IMR-90 (cell line): ENCODE data around the gene CADM2. TPM values are rescaled to one million over a fixed set of nuclear protein-coding genes. Genes with fewer than 3 reads are reported as not detected.

Source experiments
- ATAC-seq: fragments of 200-7000 bp; cut with Tn5 transposase; 2 replicates; pipeline ENCODE4 v1.9.1; 2020; ENCODE audit warnings: low read depth, mild to moderate bottlenecking, moderate library complexity
- BruUV-seq: library from RNA; stranded (reverse); fragments of 400-500 nt; replicated peaks from 2 replicates; lab custom pipeline; 2021; lab: Mats Ljungman, UMichigan
- CTCF ChIA-PET: fragments of 300-600 bp; formaldehyde crosslinking; extraction: SDS; loops from one replicate; lab custom pipeline; 2021; ENCODE audit warnings: antibody characterized with exemption; lab: Yijun Ruan, JAX
- POLR2A ChIA-PET: fragments of 300-600 bp; sonication (Branson Sonifier 250); formaldehyde crosslinking; loops from one replicate; lab custom pipeline; 2022; ENCODE audit warnings: antibody characterized with exemption; ENCODE audit not compliant: unreplicated experiment; lab: Charles Lee
- DNase-seq: peaks from one replicate; pipeline ENCODE4 v3.0.0; 2013
- H2AFZ ChIP-seq: replicated peaks from 2 replicates; pipeline ENCODE3; 2013; ENCODE audit warnings: low read length, mild to moderate bottlenecking; ENCODE audit not compliant: poor library complexity
- H2AK5ac ChIP-seq: 2 replicates; pipeline ENCODE4 v1.6.1; 2013; ENCODE audit warnings: low read depth, low read length, inconsistent platforms
- H2AK9ac ChIP-seq: replicated peaks from 2 replicates; pipeline ENCODE3; 2013; ENCODE audit warnings: mild to moderate bottlenecking, low read depth, low read length, moderate library complexity; ENCODE audit not compliant: poor library complexity
- H2BK120ac ChIP-seq: 2 replicates; pipeline ENCODE4 v1.6.1; 2013; ENCODE audit warnings: low read depth, low read length, inconsistent platforms
- H2BK15ac ChIP-seq: 3 replicates; pipeline ENCODE4 v1.6.1; 2013; ENCODE audit warnings: low read depth, low read length, inconsistent platforms
- H2BK20ac ChIP-seq: 2 replicates; pipeline ENCODE4 v1.6.1; 2013; ENCODE audit warnings: low read depth, mild to moderate bottlenecking, inconsistent platforms, low read length, moderate library complexity
- H2BK5ac ChIP-seq: 2 replicates; pipeline ENCODE4 v1.6.1; 2013; ENCODE audit warnings: mild to moderate bottlenecking, low read depth, low read length, inconsistent platforms; ENCODE audit not compliant: poor library complexity, severe bottlenecking
- H3K14ac ChIP-seq: replicated peaks from 2 replicates; pipeline ENCODE4 v1.6.1; 2013; ENCODE audit warnings: low read depth, low read length, inconsistent platforms
- H3K18ac ChIP-seq: 2 replicates; pipeline ENCODE4 v1.6.1; 2013; ENCODE audit warnings: low read depth, low read length, control low read depth
- H3K23ac ChIP-seq: 2 replicates; pipeline ENCODE4 v1.6.1; 2013; ENCODE audit warnings: low read depth, low read length, inconsistent platforms
- H3K27ac ChIP-seq: 2 replicates; pipeline ENCODE4 v1.5.1; 2013; ENCODE audit warnings: mild to moderate bottlenecking, control low read depth, low read length; ENCODE audit not compliant: insufficient read depth
- H3K27me3 ChIP-seq: 2 replicates; pipeline ENCODE4 v1.6.1; 2013; ENCODE audit warnings: low read length; ENCODE audit not compliant: control insufficient read depth, insufficient read depth
- H3K36me3 ChIP-seq: 2 replicates; pipeline ENCODE4 v1.6.1; 2013; ENCODE audit warnings: low read length, mixed read lengths; ENCODE audit not compliant: control insufficient read depth, insufficient read depth
- H3K4ac ChIP-seq: 2 replicates; pipeline ENCODE4 v1.6.1; 2013; ENCODE audit warnings: low read depth, low read length, inconsistent platforms
- H3K4me1 ChIP-seq: 2 replicates; pipeline ENCODE4 v1.6.1; 2013; ENCODE audit warnings: low read length, mixed read lengths; ENCODE audit not compliant: control insufficient read depth, insufficient read depth
- H3K4me2 ChIP-seq: 2 replicates; pipeline ENCODE4 v1.6.1; 2013; ENCODE audit warnings: low read depth, mild to moderate bottlenecking, control low read depth, low read length, moderate library complexity
- H3K4me3 ChIP-seq: 2 replicates; pipeline ENCODE4 v1.5.1; 2013; ENCODE audit warnings: low read depth, mild to moderate bottlenecking, control low read depth, low read length, moderate library complexity; ENCODE audit not compliant: insufficient read depth
- H3K56ac ChIP-seq: 2 replicates; pipeline ENCODE4 v1.6.1; 2013; ENCODE audit warnings: low read length, inconsistent platforms; ENCODE audit not compliant: insufficient read depth; ENCODE audit errors: extremely low read depth
- H3K79me1 ChIP-seq, 2 experiments: 2 replicates each; pipeline ENCODE4 v1.6.1; 2013; ENCODE audit warnings: low read length in 2 of 2, inconsistent platforms in 1 of 2, low read depth in 1 of 2
- H3K9ac ChIP-seq: 2 replicates; pipeline ENCODE4 v1.6.1; 2013; ENCODE audit warnings: low read depth, low read length, control low read depth
- H3K9me1 ChIP-seq: 2 replicates; pipeline ENCODE4 v1.6.1; 2013; ENCODE audit warnings: low read length, inconsistent platforms; ENCODE audit not compliant: insufficient read depth
- H3K9me3 ChIP-seq: 2 replicates; pipeline ENCODE4 v1.6.1; 2013; ENCODE audit warnings: low read length; ENCODE audit not compliant: control insufficient read depth, insufficient read depth
- H4K20me1 ChIP-seq: 2 replicates; pipeline ENCODE4 v1.6.1; 2013; ENCODE audit warnings: low read length, inconsistent platforms; ENCODE audit not compliant: insufficient read depth
- H4K5ac ChIP-seq: 2 replicates; pipeline ENCODE4 v1.6.1; 2013; ENCODE audit warnings: mild to moderate bottlenecking, low read depth, low read length, control low read depth
- H4K8ac ChIP-seq, 2 experiments: 2 replicates each; pipeline ENCODE4 v1.6.1; 2013; ENCODE audit warnings: low read depth in 2 of 2, low read length in 2 of 2, control low read depth in 1 of 2, inconsistent platforms in 1 of 2
- H4K91ac ChIP-seq: 2 replicates; pipeline ENCODE4 v1.6.1; 2013; ENCODE audit warnings: low read depth, low read length, inconsistent platforms; ENCODE audit not compliant: insufficient read depth
- CEBPB ChIP-seq: IDR thresholded peaks from 2 replicates; pipeline ENCODE4 v1.6.1; 2012; ENCODE audit warnings: low read depth, low read length, improper control_type of control experiment
- CHD1 ChIP-seq: IDR thresholded peaks from 2 replicates; pipeline ENCODE4 v1.6.1; 2012; ENCODE audit warnings: low read depth, low read length, improper control_type of control experiment
- ELK1 ChIP-seq: fragments of 150-350 bp; IDR thresholded peaks from 2 replicates; pipeline ENCODE4 v1.6.1; 2016; ENCODE audit warnings: low read depth, mild to moderate bottlenecking, low read length, moderate library complexity, borderline replicate concordance
- FOS ChIP-seq: fragments of 150-350 bp; IDR thresholded peaks from 2 replicates; pipeline ENCODE4 v1.6.1; 2016; ENCODE audit warnings: low read depth, low read length
- MAFK ChIP-seq: IDR thresholded peaks from 2 replicates; pipeline ENCODE4 v1.6.1; 2012; ENCODE audit warnings: low read depth, low read length, improper control_type of control experiment
- MXI1 ChIP-seq: IDR thresholded peaks from 2 replicates; pipeline ENCODE4 v1.6.1; 2012; ENCODE audit warnings: low read depth, mild to moderate bottlenecking, low read length, moderate library complexity, borderline replicate concordance
- NFE2L2 ChIP-seq: fragments of 150-350 bp; IDR thresholded peaks from 2 replicates; pipeline ENCODE4 v1.6.1; 2016; ENCODE audit warnings: low read depth, mild to moderate bottlenecking, low read length
- POLR2A ChIP-seq: IDR thresholded peaks from 2 replicates; pipeline ENCODE4 v1.6.1; 2012; ENCODE audit warnings: mild to moderate bottlenecking, low read depth, low read length
- RAD21 ChIP-seq: IDR thresholded peaks from 2 replicates; pipeline ENCODE4 v1.6.1; 2012; ENCODE audit warnings: low read length, improper control_type of control experiment
- RCOR1 ChIP-seq: IDR thresholded peaks from 2 replicates; pipeline ENCODE4 v1.6.1; 2012; ENCODE audit warnings: mild to moderate bottlenecking, low read length, improper control_type of control experiment; ENCODE audit not compliant: insufficient replicate concordance
- SMC3 ChIP-seq: fragments of 150-350 bp; IDR thresholded peaks from 2 replicates; pipeline ENCODE4 v1.6.1; 2016; ENCODE audit warnings: low read depth, mild to moderate bottlenecking, antibody characterized with exemption, low read length, moderate library complexity
- WGBS, 2 experiments: methylation state at CpG; one replicate each; pipeline versions ENCODE4 v1.1.5 to v1.1.7; 2013; ENCODE audit warnings: missing lambda C conversion rate in 2 of 2; ENCODE audit not compliant: insufficient read length in 1 of 2; ENCODE audit errors: extremely low coverage in 2 of 2; 5-methylcytosine and 5-hydroxymethylcytosine counted together
- dilution Hi-C: fragments of 300-500 bp; cut with HindIII; formaldehyde crosslinking; loops from one replicate; pipeline ENCODE4 v1.14.3; 2018; ENCODE audit warnings: low sequenced_read_pairs; ENCODE audit not compliant: unreplicated experiment
- in situ Hi-C: fragments of 300-500 bp; cut with MboI; formaldehyde crosslinking; loops from 3 replicates; pipeline ENCODE4 v1.14.3; 2019; ENCODE audit warnings: low sequenced_read_pairs, inconsistent platforms, mixed read lengths
- intact Hi-C: fragments of 100-400 bp; cut with micrococcal nuclease; formaldehyde crosslinking; loops from 2 replicates; pipeline ENCODE4 v1.10.0; 2022
- polyA plus RNA-seq, 3 experiments: library from polyadenylated mRNA; depleted of rRNA; stranded (reverse); fragments of >200 nt; gene quantifications; 2 replicates each; pipeline ENCODE4 v1.2.3, GENCODE V29; 2012; ENCODE audit warnings: low replicate concordance in 1 of 3
- total RNA-seq: library from RNA; depleted of rRNA; stranded (reverse); fragments of >200 nt; gene quantifications from 2 replicates; pipeline ENCODE4 v1.2.3, GENCODE V29; 2012
- TF ChIP-seq, protein P1 (sequence below): fragments of 150-350 bp; IDR thresholded peaks from 2 replicates; pipeline ENCODE4 v1.6.1; 2017; ENCODE audit warnings: mild to moderate bottlenecking, antibody characterized with exemption, low read length, low read depth

CADM2 gene
- total and polyA plus RNA-seq, 2 of the 4 experiments (the other 2 are of a cell fraction) = not detected

DNA sequence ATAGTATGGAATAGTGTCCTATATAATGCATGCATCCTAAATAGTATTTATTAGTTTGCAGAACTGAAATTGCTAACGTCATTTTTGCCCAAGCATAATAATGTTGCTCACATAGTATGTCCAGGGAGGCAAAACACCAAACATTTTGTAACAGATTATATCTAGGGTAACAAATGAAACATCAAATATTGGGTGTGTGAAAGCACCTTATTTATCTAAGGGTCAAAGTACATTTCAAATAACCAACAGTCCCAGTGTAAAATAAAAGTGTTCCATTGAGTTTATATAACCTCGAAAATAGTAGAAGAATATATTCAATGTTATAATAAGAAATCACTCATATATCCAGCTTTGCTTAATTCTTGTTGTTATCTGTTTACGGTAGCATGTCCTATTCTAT is 363.1 kb downstream of the CADM2 start:
- H2BK120ac ChIP-seq = no peak overlapping the region
- H2AK9ac ChIP-seq = no peak overlapping the region
- H3K79me1 ChIP-seq = no peaks in the 10 kb centered on the region
- H3K9me1 ChIP-seq = no peaks in the 10 kb centered on the region
- no peak overlapping the region for H3K4me3 ChIP-seq
- ChIA-PET POLR2A (no interaction called here), CTCF (no interaction called here)
- no peaks in the 10 kb centered on the region; the same call in 1 of the 2 replicates for H3K9me3 ChIP-seq
- H2AFZ ChIP-seq = no peak overlapping the region
- H3K23ac ChIP-seq = no peak overlapping the region
- H2BK15ac ChIP-seq = no peak overlapping the region
- WGBS, 2 experiments = no CpG with 5 or more reads among the region's 3 CpGs
- H2BK20ac ChIP-seq = no peak overlapping the region
- dilution Hi-C loops = no loop called here
- no peak overlapping the region for H3K56ac ChIP-seq
- DNase-seq (no peak), ATAC-seq (no peak)
- no peak overlapping the region for H3K9ac ChIP-seq
- H3K27me3 ChIP-seq = no peaks in the 10 kb centered on the region
- intact Hi-C loops = no loop called here
- no peak overlapping the region for H3K18ac ChIP-seq
- H3K27ac ChIP-seq = no peak overlapping the region
- H4K91ac ChIP-seq = no peak overlapping the region
- H2BK5ac ChIP-seq = no peak overlapping the region
- H4K20me1 ChIP-seq = no peaks in the 10 kb centered on the region
- H3K4me2 ChIP-seq = no peak overlapping the region
- no peak overlapping the region for H2AK5ac ChIP-seq
- no peaks in the 10 kb centered on the region for H3K4me1 ChIP-seq
- H4K5ac ChIP-seq = no peak overlapping the region
- no peaks in the 10 kb centered on the region for H3K36me3 ChIP-seq
- H3K14ac ChIP-seq = no peak overlapping the region
- BruUV-seq = no TSS peak
- H4K8ac ChIP-seq = no peak overlapping the region
- H3K4ac ChIP-seq = no peak overlapping the region
- TF ChIP-seq MXI1 (no peak), RCOR1 (no peak), POLR2A (no peak), CHD1 (no peak), FOS (no peak), ELK1 (no peak), SMC3 (no peak), RAD21 (no peak), NFE2L2 (no peak), MAFK (no peak), CEBPB (no peak)
- TF ChIP-seq, protein P1, sequence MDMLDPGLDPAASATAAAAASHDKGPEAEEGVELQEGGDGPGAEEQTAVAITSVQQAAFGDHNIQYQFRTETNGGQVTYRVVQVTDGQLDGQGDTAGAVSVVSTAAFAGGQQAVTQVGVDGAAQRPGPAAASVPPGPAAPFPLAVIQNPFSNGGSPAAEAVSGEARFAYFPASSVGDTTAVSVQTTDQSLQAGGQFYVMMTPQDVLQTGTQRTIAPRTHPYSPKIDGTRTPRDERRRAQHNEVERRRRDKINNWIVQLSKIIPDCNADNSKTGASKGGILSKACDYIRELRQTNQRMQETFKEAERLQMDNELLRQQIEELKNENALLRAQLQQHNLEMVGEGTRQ = no peak
- in situ Hi-C loops = no loop called here
